ENCODE measurements around the gene LYPD6. TPM values are rescaled to one million over a fixed set of nuclear protein-coding genes. Genes with fewer than 3 reads are reported as not detected.

LYPD6 gene
- total and polyA plus RNA-seq, 2 experiments from 2014 or later, result 4.9 to 12.4 TPM

- 0 out of 2 replicates have a peak, but pooled peaks have one; percentile 20 for TF ChIP-seq ZNF462 (CRISPR knock-in tag; IDR thresholded peaks at IDR 0.05)
Observed at GRCh38 chr2:149388120-149388816, 57.9 kb downstream of the LYPD6 start (continued).

- Histone ChIP-seq H3K79me2 (replicated peaks; ENCODE audit: insufficient read depth) (no peaks in the 10 kb centered on the region), H2AFZ (no peak overlapping the region), H3K9me2 (ENCODE audit: insufficient read depth) (peaks cover 10% of the 10 kb centered on the region; the same call in 1 of the 2 replicates), H3K36me3 (ENCODE audit: insufficient read depth) (no peaks in the 10 kb centered on the region), H4K20me1 (replicated peaks; ENCODE audit: insufficient read depth) (no peaks in the 10 kb centered on the region), H3K4me2 (peak overlapping the region; percentile 62; the same call in 1 of the 2 replicates), H3F3A (replicated peaks; ENCODE audit: low read depth) (no peaks in the 10 kb centered on the region), H3K4me3 (no peak overlapping the region), H3K27me3 (ENCODE audit: insufficient read depth) (no peaks in the 10 kb centered on the region), H3K4me1 (ENCODE audit: insufficient read depth) (peaks cover 23% of the 10 kb centered on the region), H3K27ac (ENCODE audit: low read depth) (no peak overlapping the region)
- Mint-ChIP-seq H3K36me3 (ENCODE audit: low read depth) (no peaks in the 10 kb centered on the region), H3K27me3 (ENCODE audit: insufficient read depth, low read depth, poor library complexity) (peaks cover 5% of the 10 kb centered on the region), H3K27ac (no peak overlapping the region), H3K9me3 (no peaks in the 10 kb centered on the region), H3K4me1 (peaks cover 36% of the 10 kb centered on the region), H3K4me3 (no peak overlapping the region)
- DNase-seq (ENCODE audit: low spot score) (peak; percentile 25), ATAC-seq (peak; percentile 46)
- TF ChIP-seq ETS1 (IDR thresholded peaks at IDR 0.05), result no peak
- TF ChIP-seq ZNF462 (CRISPR knock-in tag; IDR thresholded peaks at IDR 0.05), result peak; percentile 40; the same call in 1 of the 2 replicates
- TF ChIP-seq CREB1 (CRISPR knock-in tag; IDR thresholded peaks at IDR 0.05; ENCODE audit: low read depth), result no peak
Observed at GRCh38 chr2:149389506-149390167, 59.2 kb downstream of the LYPD6 start.

All from GM23338 (cell line).